ENCODE results near the gene CHIA. TPM values are rescaled to one million over a fixed set of nuclear protein-coding genes. Genes with fewer than 3 reads are reported as not detected.
A peak's percentile ranks its signal among the peaks of the same experiment; 100 is the strongest.

The CHIA gene
- total RNA-seq, 1 experiment from 2014 or later: not detected

DNA sequence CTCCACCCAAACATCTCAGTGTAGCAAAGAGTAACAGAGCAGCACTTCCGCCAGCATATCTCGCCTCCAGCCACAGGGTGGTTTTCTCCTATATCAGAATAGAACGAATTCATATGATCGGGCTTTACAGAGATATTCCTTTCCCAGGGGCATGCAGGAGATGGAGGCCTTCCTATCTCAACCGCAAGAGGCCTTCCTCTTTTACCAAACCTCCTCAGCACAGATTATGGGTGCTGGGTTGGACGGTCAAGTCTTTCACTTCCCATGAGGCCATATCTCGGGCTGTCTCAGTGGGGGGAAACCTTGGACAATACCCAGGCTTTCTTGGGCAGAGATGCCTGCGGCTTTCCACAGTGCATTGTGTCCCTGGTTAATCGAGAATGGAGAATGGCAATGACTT is 71.1 kb downstream of the CHIA start:
- H3K23ac ChIP-seq (ENCODE audit: insufficient read length, low read depth, low read length): no peak overlapping the region
- DNase-seq: no peak
- no peaks in the 10 kb centered on the region for H3K79me2 ChIP-seq (ENCODE audit: insufficient read depth, low read length)
- Mint-ChIP-seq H3K27me3 (ENCODE audit: low read depth) (no peaks in the 10 kb centered on the region; the same call in 1 of the 2 replicates), H3K27ac (0 out of 7 replicates have a peak overlapping the region, but pooled peaks of 1 of the 3 experiments have one; percentile 41), H3K9me3 (no peaks in the 10 kb centered on the region), H3K36me3 (ENCODE audit: insufficient read depth in 1 of 3, low read depth in 3 of 3) (no peaks in the 10 kb centered on the region; a peak in 1 of 7 replicates), H3K4me1 (peaks cover 38 to 59% of the 10 kb centered on the region in 2 experiments), H3K4me3 (no peak overlapping the region)
- H2AK5ac ChIP-seq (ENCODE audit: insufficient read length, low read length): no peak overlapping the region
- no peak overlapping the region for H4K8ac ChIP-seq (replicated peaks; ENCODE audit: insufficient read length, low read depth, low read length)
- H3K4me2 ChIP-seq (ENCODE audit: insufficient read depth, insufficient read length, low read length): no peak overlapping the region
- no peak overlapping the region for H2BK5ac ChIP-seq (ENCODE audit: insufficient read length, low read length)
- no peak overlapping the region for H3T11ph ChIP-seq (ENCODE audit: low read length)
- peaks cover 11% of the 10 kb centered on the region for H3K4me1 ChIP-seq (ENCODE audit: insufficient read depth, low read length)
- H3K56ac ChIP-seq (ENCODE audit: insufficient read length, low read depth, low read length): no peak overlapping the region
- no CpG with 5 or more reads among the region's 9 CpGs for WGBS (ENCODE audit: extremely low coverage, insufficient read length, low lambda C conversion rate)
- H4K20me1 ChIP-seq (ENCODE audit: control insufficient read depth, insufficient read depth, insufficient read length): no peaks in the 10 kb centered on the region
- H4K5ac ChIP-seq (ENCODE audit: insufficient read length, low read depth, low read length): no peak overlapping the region
- H3K4ac ChIP-seq (ENCODE audit: low read depth, low read length): no peak overlapping the region
- H3K9ac ChIP-seq (ENCODE audit: extremely low read depth, insufficient read length, low read length): no peak overlapping the region
- no peak overlapping the region for H3K27ac ChIP-seq (ENCODE audit: insufficient read length, low read depth, low read length)
- H2BK15ac ChIP-seq (ENCODE audit: low read depth, low read length): no peak overlapping the region
- H3K14ac ChIP-seq (ENCODE audit: insufficient read depth, low read length): no peak overlapping the region
- no peaks in the 10 kb centered on the region for H3K9me3 ChIP-seq (ENCODE audit: control insufficient read depth, low read depth, low read length)
- no peaks in the 10 kb centered on the region for H3K79me1 ChIP-seq (ENCODE audit: insufficient read depth, low read depth, low read length, poor library complexity, severe bottlenecking)
- no peak overlapping the region for H2BK12ac ChIP-seq (ENCODE audit: insufficient read length, low read depth, low read length)
- TF ChIP-seq, protein P1, sequence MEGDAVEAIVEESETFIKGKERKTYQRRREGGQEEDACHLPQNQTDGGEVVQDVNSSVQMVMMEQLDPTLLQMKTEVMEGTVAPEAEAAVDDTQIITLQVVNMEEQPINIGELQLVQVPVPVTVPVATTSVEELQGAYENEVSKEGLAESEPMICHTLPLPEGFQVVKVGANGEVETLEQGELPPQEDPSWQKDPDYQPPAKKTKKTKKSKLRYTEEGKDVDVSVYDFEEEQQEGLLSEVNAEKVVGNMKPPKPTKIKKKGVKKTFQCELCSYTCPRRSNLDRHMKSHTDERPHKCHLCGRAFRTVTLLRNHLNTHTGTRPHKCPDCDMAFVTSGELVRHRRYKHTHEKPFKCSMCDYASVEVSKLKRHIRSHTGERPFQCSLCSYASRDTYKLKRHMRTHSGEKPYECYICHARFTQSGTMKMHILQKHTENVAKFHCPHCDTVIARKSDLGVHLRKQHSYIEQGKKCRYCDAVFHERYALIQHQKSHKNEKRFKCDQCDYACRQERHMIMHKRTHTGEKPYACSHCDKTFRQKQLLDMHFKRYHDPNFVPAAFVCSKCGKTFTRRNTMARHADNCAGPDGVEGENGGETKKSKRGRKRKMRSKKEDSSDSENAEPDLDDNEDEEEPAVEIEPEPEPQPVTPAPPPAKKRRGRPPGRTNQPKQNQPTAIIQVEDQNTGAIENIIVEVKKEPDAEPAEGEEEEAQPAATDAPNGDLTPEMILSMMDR (conservative IDR thresholded peaks at IDR 0.05): no peak
- no peaks in the 10 kb centered on the region for H3K23me2 ChIP-seq (ENCODE audit: insufficient read length, low read depth, low read length, poor library complexity, severe bottlenecking)
- H3K18ac ChIP-seq (ENCODE audit: insufficient read length, low read depth, low read length): no peak overlapping the region
- no peak overlapping the region for H2BK20ac ChIP-seq (ENCODE audit: low read depth, low read length, poor library complexity, severe bottlenecking)
- H4K91ac ChIP-seq (ENCODE audit: insufficient read length, low read depth, low read length): no peak overlapping the region
- no peaks in the 10 kb centered on the region for H3K27me3 ChIP-seq (ENCODE audit: insufficient read depth, low read length)
- no peak overlapping the region for H2BK120ac ChIP-seq (ENCODE audit: low read depth, low read length, poor library complexity, severe bottlenecking)
- H2AFZ ChIP-seq (ENCODE audit: low read length): no peak overlapping the region

Measured in H9 (cell line).